IMR-90 (cell line): ENCODE data around the gene PITX2. TPM values are rescaled to one million over a fixed set of nuclear protein-coding genes. Genes with fewer than 3 reads are reported as not detected.

Experiments
- ATAC-seq: fragments of 200-7000 bp; cut with Tn5 transposase; 2 replicates; pipeline ENCODE4 v1.9.1; 2020; ENCODE audit warnings: low read depth, mild to moderate bottlenecking, moderate library complexity
- BruUV-seq: library from RNA; stranded (reverse); fragments of 400-500 nt; replicated peaks from 2 replicates; lab custom pipeline; 2021; lab: Mats Ljungman, UMichigan
- CTCF ChIA-PET: fragments of 300-600 bp; formaldehyde crosslinking; extraction: SDS; loops from one replicate; lab custom pipeline; 2021; ENCODE audit warnings: antibody characterized with exemption; lab: Yijun Ruan, JAX
- POLR2A ChIA-PET: fragments of 300-600 bp; sonication (Branson Sonifier 250); formaldehyde crosslinking; loops from one replicate; lab custom pipeline; 2022; ENCODE audit warnings: antibody characterized with exemption; ENCODE audit not compliant: unreplicated experiment; lab: Charles Lee
- DNase-seq: peaks from one replicate; pipeline ENCODE4 v3.0.0; 2013
- H2AFZ ChIP-seq: replicated peaks from 2 replicates; pipeline ENCODE3; 2013; ENCODE audit warnings: low read length, mild to moderate bottlenecking; ENCODE audit not compliant: poor library complexity
- H2AK5ac ChIP-seq: 2 replicates; pipeline ENCODE4 v1.6.1; 2013; ENCODE audit warnings: low read depth, low read length, inconsistent platforms
- H2AK9ac ChIP-seq: replicated peaks from 2 replicates; pipeline ENCODE3; 2013; ENCODE audit warnings: mild to moderate bottlenecking, low read depth, low read length, moderate library complexity; ENCODE audit not compliant: poor library complexity
- H2BK120ac ChIP-seq: 2 replicates; pipeline ENCODE4 v1.6.1; 2013; ENCODE audit warnings: low read depth, low read length, inconsistent platforms
- H2BK15ac ChIP-seq: 3 replicates; pipeline ENCODE4 v1.6.1; 2013; ENCODE audit warnings: low read depth, low read length, inconsistent platforms
- H2BK20ac ChIP-seq: 2 replicates; pipeline ENCODE4 v1.6.1; 2013; ENCODE audit warnings: low read depth, mild to moderate bottlenecking, inconsistent platforms, low read length, moderate library complexity
- H2BK5ac ChIP-seq: 2 replicates; pipeline ENCODE4 v1.6.1; 2013; ENCODE audit warnings: mild to moderate bottlenecking, low read depth, low read length, inconsistent platforms; ENCODE audit not compliant: poor library complexity, severe bottlenecking
- H3K14ac ChIP-seq: replicated peaks from 2 replicates; pipeline ENCODE4 v1.6.1; 2013; ENCODE audit warnings: low read depth, low read length, inconsistent platforms
- H3K18ac ChIP-seq: 2 replicates; pipeline ENCODE4 v1.6.1; 2013; ENCODE audit warnings: low read depth, low read length, control low read depth
- H3K23ac ChIP-seq: 2 replicates; pipeline ENCODE4 v1.6.1; 2013; ENCODE audit warnings: low read depth, low read length, inconsistent platforms
- H3K27ac ChIP-seq: 2 replicates; pipeline ENCODE4 v1.5.1; 2013; ENCODE audit warnings: mild to moderate bottlenecking, control low read depth, low read length; ENCODE audit not compliant: insufficient read depth
- H3K27me3 ChIP-seq: 2 replicates; pipeline ENCODE4 v1.6.1; 2013; ENCODE audit warnings: low read length; ENCODE audit not compliant: control insufficient read depth, insufficient read depth
- H3K36me3 ChIP-seq: 2 replicates; pipeline ENCODE4 v1.6.1; 2013; ENCODE audit warnings: low read length, mixed read lengths; ENCODE audit not compliant: control insufficient read depth, insufficient read depth
- H3K4ac ChIP-seq: 2 replicates; pipeline ENCODE4 v1.6.1; 2013; ENCODE audit warnings: low read depth, low read length, inconsistent platforms
- H3K4me1 ChIP-seq: 2 replicates; pipeline ENCODE4 v1.6.1; 2013; ENCODE audit warnings: low read length, mixed read lengths; ENCODE audit not compliant: control insufficient read depth, insufficient read depth
- H3K4me2 ChIP-seq: 2 replicates; pipeline ENCODE4 v1.6.1; 2013; ENCODE audit warnings: low read depth, mild to moderate bottlenecking, control low read depth, low read length, moderate library complexity
- H3K4me3 ChIP-seq: 2 replicates; pipeline ENCODE4 v1.5.1; 2013; ENCODE audit warnings: low read depth, mild to moderate bottlenecking, control low read depth, low read length, moderate library complexity; ENCODE audit not compliant: insufficient read depth
- H3K56ac ChIP-seq: 2 replicates; pipeline ENCODE4 v1.6.1; 2013; ENCODE audit warnings: low read length, inconsistent platforms; ENCODE audit not compliant: insufficient read depth; ENCODE audit errors: extremely low read depth
- H3K79me1 ChIP-seq, 2 experiments: 2 replicates each; pipeline ENCODE4 v1.6.1; 2013; ENCODE audit warnings: low read length in 2 of 2, inconsistent platforms in 1 of 2, low read depth in 1 of 2
- H3K9ac ChIP-seq: 2 replicates; pipeline ENCODE4 v1.6.1; 2013; ENCODE audit warnings: low read depth, low read length, control low read depth
- H3K9me1 ChIP-seq: 2 replicates; pipeline ENCODE4 v1.6.1; 2013; ENCODE audit warnings: low read length, inconsistent platforms; ENCODE audit not compliant: insufficient read depth
- H3K9me3 ChIP-seq: 2 replicates; pipeline ENCODE4 v1.6.1; 2013; ENCODE audit warnings: low read length; ENCODE audit not compliant: control insufficient read depth, insufficient read depth
- H4K20me1 ChIP-seq: 2 replicates; pipeline ENCODE4 v1.6.1; 2013; ENCODE audit warnings: low read length, inconsistent platforms; ENCODE audit not compliant: insufficient read depth
- H4K5ac ChIP-seq: 2 replicates; pipeline ENCODE4 v1.6.1; 2013; ENCODE audit warnings: mild to moderate bottlenecking, low read depth, low read length, control low read depth
- H4K8ac ChIP-seq, 2 experiments: 2 replicates each; pipeline ENCODE4 v1.6.1; 2013; ENCODE audit warnings: low read depth in 2 of 2, low read length in 2 of 2, control low read depth in 1 of 2, inconsistent platforms in 1 of 2
- H4K91ac ChIP-seq: 2 replicates; pipeline ENCODE4 v1.6.1; 2013; ENCODE audit warnings: low read depth, low read length, inconsistent platforms; ENCODE audit not compliant: insufficient read depth
- BHLHE40 ChIP-seq: fragments of 150-350 bp; IDR thresholded peaks from 2 replicates; pipeline ENCODE4 v1.6.1; 2016; ENCODE audit warnings: mild to moderate bottlenecking, low read depth, low read length
- CEBPB ChIP-seq: IDR thresholded peaks from 2 replicates; pipeline ENCODE4 v1.6.1; 2012; ENCODE audit warnings: low read depth, low read length, improper control_type of control experiment
- CHD1 ChIP-seq: IDR thresholded peaks from 2 replicates; pipeline ENCODE4 v1.6.1; 2012; ENCODE audit warnings: low read depth, low read length, improper control_type of control experiment
- CTCF ChIP-seq: conservative IDR thresholded peaks from 2 replicates; pipeline ENCODE4 v1.5.1; 2012; ENCODE audit warnings: mild to moderate bottlenecking, low read depth, low read length, improper control_type of control experiment
- ELK1 ChIP-seq: fragments of 150-350 bp; IDR thresholded peaks from 2 replicates; pipeline ENCODE4 v1.6.1; 2016; ENCODE audit warnings: low read depth, mild to moderate bottlenecking, low read length, moderate library complexity, borderline replicate concordance
- FOS ChIP-seq: fragments of 150-350 bp; IDR thresholded peaks from 2 replicates; pipeline ENCODE4 v1.6.1; 2016; ENCODE audit warnings: low read depth, low read length
- MAFK ChIP-seq: IDR thresholded peaks from 2 replicates; pipeline ENCODE4 v1.6.1; 2012; ENCODE audit warnings: low read depth, low read length, improper control_type of control experiment
- MAZ ChIP-seq: IDR thresholded peaks from 2 replicates; pipeline ENCODE4 v1.6.1; 2012; ENCODE audit warnings: low read depth, mild to moderate bottlenecking, low read length, improper control_type of control experiment, moderate library complexity, borderline replicate concordance
- MXI1 ChIP-seq: IDR thresholded peaks from 2 replicates; pipeline ENCODE4 v1.6.1; 2012; ENCODE audit warnings: low read depth, mild to moderate bottlenecking, low read length, moderate library complexity, borderline replicate concordance
- NFE2L2 ChIP-seq: fragments of 150-350 bp; IDR thresholded peaks from 2 replicates; pipeline ENCODE4 v1.6.1; 2016; ENCODE audit warnings: low read depth, mild to moderate bottlenecking, low read length
- POLR2A ChIP-seq: IDR thresholded peaks from 2 replicates; pipeline ENCODE4 v1.6.1; 2012; ENCODE audit warnings: mild to moderate bottlenecking, low read depth, low read length
- RAD21 ChIP-seq: IDR thresholded peaks from 2 replicates; pipeline ENCODE4 v1.6.1; 2012; ENCODE audit warnings: low read length, improper control_type of control experiment
- RCOR1 ChIP-seq: IDR thresholded peaks from 2 replicates; pipeline ENCODE4 v1.6.1; 2012; ENCODE audit warnings: mild to moderate bottlenecking, low read length, improper control_type of control experiment; ENCODE audit not compliant: insufficient replicate concordance
- RFX5 ChIP-seq: IDR thresholded peaks from 2 replicates; pipeline ENCODE4 v1.8.0; 2012; ENCODE audit warnings: low read depth, mild to moderate bottlenecking, low read length, moderate library complexity
- SMC3 ChIP-seq: fragments of 150-350 bp; IDR thresholded peaks from 2 replicates; pipeline ENCODE4 v1.6.1; 2016; ENCODE audit warnings: low read depth, mild to moderate bottlenecking, antibody characterized with exemption, low read length, moderate library complexity
- USF2 ChIP-seq: fragments of 150-350 bp; IDR thresholded peaks from 2 replicates; pipeline ENCODE4 v1.6.1; 2017; ENCODE audit warnings: mild to moderate bottlenecking, antibody characterized with exemption, low read length, low read depth
- WGBS, 2 experiments: methylation state at CpG; one replicate each; pipeline versions ENCODE4 v1.1.5 to v1.1.7; 2013; ENCODE audit warnings: missing lambda C conversion rate in 2 of 2; ENCODE audit not compliant: insufficient read length in 1 of 2; ENCODE audit errors: extremely low coverage in 2 of 2; 5-methylcytosine and 5-hydroxymethylcytosine counted together
- dilution Hi-C: fragments of 300-500 bp; cut with HindIII; formaldehyde crosslinking; loops from one replicate; pipeline ENCODE4 v1.14.3; 2018; ENCODE audit warnings: low sequenced_read_pairs; ENCODE audit not compliant: unreplicated experiment
- in situ Hi-C: fragments of 300-500 bp; cut with MboI; formaldehyde crosslinking; loops from 3 replicates; pipeline ENCODE4 v1.14.3; 2019; ENCODE audit warnings: low sequenced_read_pairs, inconsistent platforms, mixed read lengths
- intact Hi-C: fragments of 100-400 bp; cut with micrococcal nuclease; formaldehyde crosslinking; loops from 2 replicates; pipeline ENCODE4 v1.10.0; 2022
- polyA plus RNA-seq, 3 experiments: library from polyadenylated mRNA; depleted of rRNA; stranded (reverse); fragments of >200 nt; gene quantifications; 2 replicates each; pipeline ENCODE4 v1.2.3, GENCODE V29; 2012; ENCODE audit warnings: low replicate concordance in 1 of 3
- total RNA-seq: library from RNA; depleted of rRNA; stranded (reverse); fragments of >200 nt; gene quantifications from 2 replicates; pipeline ENCODE4 v1.2.3, GENCODE V29; 2012

PITX2 gene
- total and polyA plus RNA-seq, 2 of the 4 experiments (the other 2 are of a cell fraction), result 3.0 to 6.3 TPM

GRCh38 chr4:110624904-110625494 is 2.1 kb upstream of the PITX2 start:
- no CpG with 5 or more reads among the region's 6 CpGs for WGBS, 2 experiments

More at GRCh38 chr4:110624904-110625494, 2.1 kb upstream of the PITX2 start:
- Histone ChIP-seq H2BK120ac (no peak overlapping the region), H3K4me2 (no peak overlapping the region), H3K36me3 (no peaks in the 10 kb centered on the region), H3K9me3 (peaks cover 8% of the 10 kb centered on the region), H2BK5ac (no peak overlapping the region), H2AFZ (no peak overlapping the region), H4K91ac (no peak overlapping the region), H3K9ac (no peak overlapping the region), H3K14ac (no peak overlapping the region), H3K23ac (no peak overlapping the region), H3K4me1 (no peaks in the 10 kb centered on the region), H3K79me1 (no peaks in the 10 kb centered on the region), H2BK15ac (no peak overlapping the region), H2AK9ac (no peak overlapping the region), H3K18ac (no peak overlapping the region), H4K5ac (no peak overlapping the region), H3K56ac (no peak overlapping the region), H2AK5ac (no peak overlapping the region), H4K8ac (no peak overlapping the region), H3K9me1 (no peaks in the 10 kb centered on the region), H4K20me1 (no peaks in the 10 kb centered on the region), H3K27me3 (peaks cover 77% of the 10 kb centered on the region), H3K27ac (no peak overlapping the region), H3K4me3 (no peak overlapping the region), H3K4ac (no peak overlapping the region), H2BK20ac (no peak overlapping the region)
- in situ Hi-C loops (loop anchor here (25.0 kb wide), 2 partner anchors 662 to 1412 kb away; no protein-coding TSS in a partner anchor), intact Hi-C loops (no loop called here), dilution Hi-C loops (no loop called here)
- DNase-seq, result no peak
- no peak for TF ChIP-seq MAZ
- TF ChIP-seq BHLHE40, result no peak
- TF ChIP-seq MAFK, result no peak
- TF ChIP-seq NFE2L2, result no peak
- TF ChIP-seq CEBPB, result no peak
- no peak for TF ChIP-seq FOS
- no peak for TF ChIP-seq CHD1
- no peak for TF ChIP-seq USF2
- TF ChIP-seq ELK1, result no peak
- TF ChIP-seq MXI1, result no peak
- no peak for TF ChIP-seq POLR2A
- TF ChIP-seq RAD21, result no peak
- TF ChIP-seq SMC3, result no peak
- no peak for TF ChIP-seq RCOR1
- TF ChIP-seq CTCF, result no peak
- no peak for TF ChIP-seq RFX5
- ATAC-seq, result no peak
- no TSS peak for BruUV-seq
- ChIA-PET POLR2A (no interaction called here), CTCF (no interaction called here)
